PC-9 (cell line): ENCODE data around the gene TBX18. TPM values are rescaled to one million over a fixed set of nuclear protein-coding genes. Genes with fewer than 3 reads are reported as not detected.

ENCODE experiments used
- BruUV-seq: library from RNA; stranded (reverse); fragments of 400-500 nt; replicated peaks from 2 replicates; lab custom pipeline; 2021; lab: Mats Ljungman, UMichigan
- CTCF ChIA-PET: fragments of 300-600 bp; sonication (Branson Sonifier 250); formaldehyde crosslinking; loops from one replicate; lab custom pipeline; 2022; ENCODE audit warnings: antibody characterized with exemption; lab: Charles Lee
- POLR2A ChIA-PET: fragments of 300-600 bp; sonication (Branson Sonifier 250); formaldehyde crosslinking; loops from one replicate; lab custom pipeline; 2022; ENCODE audit warnings: antibody characterized with exemption; ENCODE audit not compliant: unreplicated experiment; lab: Charles Lee
- DNase-seq, 2 experiments: peaks; one replicate each; pipeline versions ENCODE4 v3.0.0 to v3.0.0-alpha.2; 2015 to 2022; ENCODE audit warnings: mixed read lengths in 1 of 2
- H2AFZ ChIP-seq: fragments of 200-600 bp; sonication (generic); 2 replicates; pipeline ENCODE4 v1.8.1; 2017; ENCODE audit warnings: antibody characterized with exemption
- H3F3A ChIP-seq: fragments of 200-600 bp; sonication (generic); 2 replicates; pipeline ENCODE4 v1.8.1; 2017; ENCODE audit warnings: antibody characterized with exemption, mild to moderate bottlenecking, low read depth; ENCODE audit not compliant: insufficient read depth
- H3K27ac ChIP-seq: fragments of 200-600 bp; sonication (generic); 2 replicates; pipeline ENCODE4 v1.6.1; 2016; ENCODE audit warnings: mixed run types
- H3K27me3 ChIP-seq: fragments of 200-600 bp; sonication (generic); 2 replicates; pipeline ENCODE4 v1.6.1; 2016; ENCODE audit warnings: low read depth, mixed run types; ENCODE audit not compliant: insufficient read depth
- H3K36me3 ChIP-seq: fragments of 200-600 bp; sonication (generic); 2 replicates; pipeline ENCODE4 v1.6.1; 2016; ENCODE audit warnings: low read depth, mixed run types
- H3K4me1 ChIP-seq: fragments of 200-600 bp; sonication (generic); replicated peaks from 2 replicates; pipeline ENCODE4 v1.6.1; 2016; ENCODE audit warnings: mixed run types; ENCODE audit not compliant: insufficient read depth
- H3K4me2 ChIP-seq: fragments of 200-600 bp; sonication (generic); 2 replicates; pipeline ENCODE4 v1.6.1; 2017; ENCODE audit warnings: mixed run types
- H3K4me3 ChIP-seq: fragments of 200-600 bp; sonication (generic); 2 replicates; pipeline ENCODE4 v1.6.1; 2016; ENCODE audit warnings: mixed run types
- H3K79me2 ChIP-seq: fragments of 200-600 bp; sonication (generic); 2 replicates; pipeline ENCODE4 v1.6.1; 2017; ENCODE audit warnings: low read depth, mixed run types
- H3K9me2 ChIP-seq: fragments of 200-600 bp; sonication (generic); 2 replicates; pipeline ENCODE4 v1.8.1; 2017; ENCODE audit warnings: mild to moderate bottlenecking; ENCODE audit not compliant: insufficient read depth
- H3K9me3 ChIP-seq: fragments of 200-600 bp; sonication (generic); 2 replicates; pipeline ENCODE4 v1.8.1; 2016; ENCODE audit warnings: low read depth; ENCODE audit not compliant: insufficient read depth
- H4K20me1 ChIP-seq: fragments of 200-600 bp; sonication (generic); 2 replicates; pipeline ENCODE4 v1.8.1; 2017; ENCODE audit not compliant: insufficient read depth
- EZH2 ChIP-seq: fragments of 200-600 bp; sonication (generic); IDR thresholded peaks from 2 replicates; pipeline ENCODE4 v1.8.0; 2017; ENCODE audit warnings: antibody characterized with exemption, low read depth
- intact Hi-C: fragments of 100-400 bp; cut with micrococcal nuclease; formaldehyde crosslinking; loops from one replicate; pipeline ENCODE4 v1.10.0; 2022; ENCODE audit not compliant: unreplicated experiment
- total RNA-seq: library from RNA; stranded (reverse); gene quantifications from 2 replicates; pipeline ENCODE4 v1.2.3, GENCODE V29; 2021
- TF ChIP-seq, protein P1 (sequence below): fragments of 200-600 bp; sonication (generic); conservative IDR thresholded peaks from 2 replicates; pipeline ENCODE4 v1.6.1; 2017; ENCODE audit warnings: mixed run types, antibody characterized with exemption, mild to moderate bottlenecking, moderate library complexity

Gene TBX18
- total RNA-seq, 1 experiment from 2014 or later, result not detected

DNA sequence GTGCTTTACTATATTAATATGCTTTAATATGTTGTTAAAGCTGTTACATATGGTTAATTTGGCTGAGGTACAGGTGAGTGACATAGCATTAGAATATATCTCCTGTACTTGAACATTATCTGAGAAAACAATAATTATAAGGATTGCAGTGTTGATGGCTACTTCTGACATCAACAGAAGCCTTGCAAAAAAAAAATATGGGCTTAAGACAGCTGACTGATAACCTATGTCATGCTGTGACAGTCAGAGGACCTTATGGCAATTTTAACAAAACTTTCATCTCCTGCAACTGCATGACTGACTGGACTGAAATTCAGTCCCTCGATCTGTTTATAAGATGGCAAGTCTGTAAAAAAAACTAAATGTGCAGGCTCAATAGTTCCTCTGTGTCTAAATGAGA lies 27.5 kb upstream of the TBX18 start:
- H3K4me1 ChIP-seq, result no peaks in the 10 kb centered on the region
- POLR2A ChIA-PET, result no interaction called here

DNA sequence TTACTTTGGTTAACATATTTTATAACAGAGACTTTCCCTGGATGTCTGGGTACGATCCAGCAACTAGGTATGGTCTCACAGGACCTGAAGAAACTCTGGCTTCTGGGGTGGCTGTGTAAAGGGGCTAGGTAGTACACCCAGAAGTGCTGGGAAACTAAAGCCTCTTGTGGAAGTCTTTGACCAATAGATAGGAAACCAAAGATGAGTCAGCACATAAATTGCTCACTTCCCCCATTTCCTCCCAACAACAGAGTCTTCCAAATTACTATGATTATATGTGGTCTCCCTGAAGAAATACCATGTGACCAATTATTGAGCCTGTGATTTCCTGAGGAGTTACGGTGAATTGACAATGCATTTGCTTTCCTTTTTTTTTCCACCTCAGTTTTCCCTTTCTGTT lies 26.8 kb upstream of the TBX18 start:
- H3K27ac ChIP-seq, result no peak overlapping the region
- no peak overlapping the region for H3K4me2 ChIP-seq
- TF ChIP-seq EZH2, result no peak
- TF ChIP-seq, protein P1, sequence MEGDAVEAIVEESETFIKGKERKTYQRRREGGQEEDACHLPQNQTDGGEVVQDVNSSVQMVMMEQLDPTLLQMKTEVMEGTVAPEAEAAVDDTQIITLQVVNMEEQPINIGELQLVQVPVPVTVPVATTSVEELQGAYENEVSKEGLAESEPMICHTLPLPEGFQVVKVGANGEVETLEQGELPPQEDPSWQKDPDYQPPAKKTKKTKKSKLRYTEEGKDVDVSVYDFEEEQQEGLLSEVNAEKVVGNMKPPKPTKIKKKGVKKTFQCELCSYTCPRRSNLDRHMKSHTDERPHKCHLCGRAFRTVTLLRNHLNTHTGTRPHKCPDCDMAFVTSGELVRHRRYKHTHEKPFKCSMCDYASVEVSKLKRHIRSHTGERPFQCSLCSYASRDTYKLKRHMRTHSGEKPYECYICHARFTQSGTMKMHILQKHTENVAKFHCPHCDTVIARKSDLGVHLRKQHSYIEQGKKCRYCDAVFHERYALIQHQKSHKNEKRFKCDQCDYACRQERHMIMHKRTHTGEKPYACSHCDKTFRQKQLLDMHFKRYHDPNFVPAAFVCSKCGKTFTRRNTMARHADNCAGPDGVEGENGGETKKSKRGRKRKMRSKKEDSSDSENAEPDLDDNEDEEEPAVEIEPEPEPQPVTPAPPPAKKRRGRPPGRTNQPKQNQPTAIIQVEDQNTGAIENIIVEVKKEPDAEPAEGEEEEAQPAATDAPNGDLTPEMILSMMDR, result no peak
- H3K9me2 ChIP-seq, result no peaks in the 10 kb centered on the region
- ChIA-PET POLR2A (no interaction called here), CTCF (no interaction called here)
- no peaks in the 10 kb centered on the region for H3K4me1 ChIP-seq
- no TSS peak for BruUV-seq
- H3K9me3 ChIP-seq, result no peaks in the 10 kb centered on the region
- H3K4me3 ChIP-seq, result no peak overlapping the region
- no peaks in the 10 kb centered on the region for H3K79me2 ChIP-seq
- intact Hi-C loops, result no loop called here
- no peaks in the 10 kb centered on the region for H3K36me3 ChIP-seq
- H4K20me1 ChIP-seq, result no peaks in the 10 kb centered on the region
- H3F3A ChIP-seq, result no peaks in the 10 kb centered on the region
- no peak for DNase-seq
- H2AFZ ChIP-seq, result no peak overlapping the region
- no peaks in the 10 kb centered on the region for H3K27me3 ChIP-seq

More for the DNA sequence above, 27.5 kb upstream of the TBX18 start:
- H3K4me2 ChIP-seq, result no peak overlapping the region
- H3K9me2 ChIP-seq, result no peaks in the 10 kb centered on the region
- H3K27me3 ChIP-seq, result no peaks in the 10 kb centered on the region
- H3K36me3 ChIP-seq, result no peaks in the 10 kb centered on the region
- H2AFZ ChIP-seq, result no peak overlapping the region
- no TSS peak for BruUV-seq
- TF ChIP-seq EZH2, result no peak
- TF ChIP-seq, protein P1, result no peak
- CTCF ChIA-PET, result interaction anchor here (0.6 kb wide), 1 partner anchor 942 kb away, joined by 7 read pairs; no protein-coding TSS in a partner anchor
- no peak for DNase-seq
- no peak overlapping the region for H3K4me3 ChIP-seq
- H3F3A ChIP-seq, result no peaks in the 10 kb centered on the region
- no peaks in the 10 kb centered on the region for H4K20me1 ChIP-seq
- intact Hi-C loops, result no loop called here
- no peak overlapping the region for H3K27ac ChIP-seq
- no peaks in the 10 kb centered on the region for H3K79me2 ChIP-seq
- no peaks in the 10 kb centered on the region for H3K9me3 ChIP-seq

DNA sequence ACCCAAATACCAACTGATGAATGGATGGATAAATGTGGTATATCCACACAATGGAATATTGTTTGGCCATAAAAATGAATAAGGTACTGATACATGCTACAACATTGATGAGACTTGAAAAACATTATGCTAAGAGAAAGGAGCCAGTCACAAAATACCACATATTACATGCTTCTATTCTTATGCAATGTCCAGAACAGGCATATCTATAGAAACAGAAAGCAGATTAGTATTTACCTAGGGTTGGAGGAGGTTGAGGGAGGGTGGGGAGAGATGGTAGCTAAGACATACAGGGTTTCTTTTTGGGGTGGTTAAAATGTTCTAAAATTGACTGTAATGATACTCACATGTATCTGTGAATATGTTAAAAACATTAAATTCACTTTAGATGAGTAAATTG lies 24.8 kb upstream of the TBX18 start:
- ChIA-PET CTCF (no interaction called here), POLR2A (no interaction called here)
- intact Hi-C loops, result no loop called here
- Histone ChIP-seq H3K9me3 (no peaks in the 10 kb centered on the region), H3K36me3 (no peaks in the 10 kb centered on the region), H3K79me2 (no peaks in the 10 kb centered on the region), H4K20me1 (no peaks in the 10 kb centered on the region), H2AFZ (no peak overlapping the region), H3F3A (no peaks in the 10 kb centered on the region), H3K27me3 (no peaks in the 10 kb centered on the region), H3K4me1 (no peaks in the 10 kb centered on the region), H3K27ac (no peak overlapping the region), H3K4me3 (no peak overlapping the region), H3K4me2 (no peak overlapping the region), H3K9me2 (no peaks in the 10 kb centered on the region)
- no TSS peak for BruUV-seq
- TF ChIP-seq, protein P1, result no peak
- TF ChIP-seq EZH2, result no peak
- DNase-seq, result no peak
